ENCODE results near the gene MDM4. TPM values are rescaled to one million over a fixed set of nuclear protein-coding genes. Genes with fewer than 3 reads are reported as not detected.

Gene MDM4
- total and polyA plus RNA-seq, 4 experiments from 2014 or later: 7.7 to 237 (median 120) TPM

GRCh38 chr1:204498981-204499380, 17.2 kb upstream of the MDM4 start:
- H3K27ac Mint-ChIP-seq: peak overlapping the region in 1 of 7 donors; percentile 47
- Histone ChIP-seq H3K4me1 (ENCODE audit: insufficient read depth, low read length) (peaks cover 17% of the 10 kb centered on the region), H3K27me3 (ENCODE audit: insufficient read depth, low read length) (no peaks in the 10 kb centered on the region), H3K9me3 (ENCODE audit: control insufficient read depth in 1 of 2, low read length in 2 of 2) (no peaks in the 10 kb centered on the region), H3K36me3 (ENCODE audit: insufficient read depth, low read length) (no peaks in the 10 kb centered on the region), H3K27ac (ENCODE audit: low read depth, low read length) (no peak overlapping the region), H3K4me3 (ENCODE audit: low read length in 2 of 2) (no peak overlapping the region)
- H3K4me3 Mint-ChIP-seq: no peak overlapping the region
- DNase-seq: no peak
- peaks cover 11 to 36% (median 17%) of the 10 kb centered on the region in 4 donors for H3K4me1 Mint-ChIP-seq
- POLR2A ChIA-PET (ENCODE audit: partially characterized antibody): interaction anchor here (1.0 to 9.1 kb wide), 3 partner anchors 17 to 88 kb away, joined by 3 to 136 read pairs (median 4); partner anchors contain the start of gene MDM4
- H3K27me3 Mint-ChIP-seq: no peaks in the 10 kb centered on the region
- intact Hi-C loops (cut with micrococcal nuclease): no loop called here
- H3K36me3 Mint-ChIP-seq: peaks cover 0 to 6% of the 10 kb centered on the region in 2 donors
- no peaks in the 10 kb centered on the region for H3K9me3 Mint-ChIP-seq
- CTCF ChIA-PET (ENCODE audit: partially characterized antibody): interaction anchor here (0.9 to 21.3 kb wide), 4 partner anchors 8 to 59 kb away, joined by 3 to 1077 read pairs (median 4); no protein-coding TSS in a partner anchor

GRCh38 chr1:204499511-204500468, 16.4 kb upstream of the MDM4 start:
- intact Hi-C loops (cut with micrococcal nuclease): no loop called here

GRCh38 chr1:204502241-204502640, 14.0 kb upstream of the MDM4 start:
- Mint-ChIP-seq H3K27ac (peak overlapping the region in 1 of 7 donors; percentile 100), H3K36me3 (peaks cover 0 to 21% of the 10 kb centered on the region in 2 donors), H3K4me3 (no peak overlapping the region), H3K9me3 (peaks cover 0 to 13% (median 3%) of the 10 kb centered on the region in 8 donors), H3K27me3 (peaks cover 2 to 13% of the 10 kb centered on the region in 2 donors), H3K4me1 (peaks cover 13 to 33% (median 20%) of the 10 kb centered on the region in 4 donors)
- intact Hi-C loops (cut with micrococcal nuclease): loop anchor here (2.0 kb wide), 1 partner anchor 339 kb away; no protein-coding TSS in a partner anchor
- CTCF ChIA-PET (ENCODE audit: partially characterized antibody): interaction anchor here (1.0 to 21.3 kb wide), 15 partner anchors 8 to 340 kb away, joined by 3 to 1077 read pairs (median 6); partner anchors contain the start of genes MDM4 and PIK3C2B
- H3K4me3 ChIP-seq (ENCODE audit: low read length in 2 of 2): no peak overlapping the region
- H3K27me3 ChIP-seq (ENCODE audit: insufficient read depth, low read length): no peaks in the 10 kb centered on the region
- no peaks in the 10 kb centered on the region for H3K9me3 ChIP-seq (ENCODE audit: control insufficient read depth in 1 of 2, low read length in 2 of 2)
- H3K36me3 ChIP-seq (ENCODE audit: insufficient read depth, low read length): no peaks in the 10 kb centered on the region
- POLR2A ChIA-PET (ENCODE audit: partially characterized antibody): interaction anchor here (1.3 to 2.5 kb wide), 6 partner anchors 8 to 94 kb away, joined by 3 to 26 read pairs (median 10); partner anchors contain the start of genes MDM4 and PIK3C2B
- no peak for DNase-seq
- no peak overlapping the region for H3K27ac ChIP-seq (ENCODE audit: low read depth, low read length)
- peaks cover 11% of the 10 kb centered on the region for H3K4me1 ChIP-seq (ENCODE audit: insufficient read depth, low read length)

More at GRCh38 chr1:204499511-204500468, 16.4 kb upstream of the MDM4 start:
- H3K4me1 Mint-ChIP-seq: peaks cover 12 to 30% (median 19%) of the 10 kb centered on the region in 4 donors
- H3K27me3 Mint-ChIP-seq: no peaks in the 10 kb centered on the region
- no peaks in the 10 kb centered on the region for H3K9me3 Mint-ChIP-seq
- Histone ChIP-seq H3K27me3 (ENCODE audit: insufficient read depth, low read length) (no peaks in the 10 kb centered on the region), H3K27ac (ENCODE audit: low read depth, low read length) (no peak overlapping the region), H3K36me3 (ENCODE audit: insufficient read depth, low read length) (no peaks in the 10 kb centered on the region), H3K4me3 (ENCODE audit: low read length in 2 of 2) (no peak overlapping the region), H3K9me3 (ENCODE audit: control insufficient read depth in 1 of 2, low read length in 2 of 2) (no peaks in the 10 kb centered on the region), H3K4me1 (ENCODE audit: insufficient read depth, low read length) (peaks cover 17% of the 10 kb centered on the region)
- ChIA-PET CTCF (ENCODE audit: partially characterized antibody) (interaction anchor here (1.2 to 21.3 kb wide), 7 partner anchors 8 to 101 kb away, joined by 3 to 1077 read pairs (median 4); no protein-coding TSS in a partner anchor), POLR2A (ENCODE audit: partially characterized antibody) (interaction anchor here (1.0 to 9.1 kb wide), 4 partner anchors 16 to 89 kb away, joined by 3 to 136 read pairs (median 5); partner anchors contain the start of gene MDM4)
- no peak overlapping the region for H3K4me3 Mint-ChIP-seq
- peaks cover 0 to 5% of the 10 kb centered on the region in 2 donors for H3K36me3 Mint-ChIP-seq
- no peak for DNase-seq
- no peak overlapping the region for H3K27ac Mint-ChIP-seq

GRCh38 chr1:204503122-204503912, 12.9 kb upstream of the MDM4 start:
- no peaks in the 10 kb centered on the region for H3K9me3 ChIP-seq (ENCODE audit: control insufficient read depth in 1 of 2, low read length in 2 of 2)
- no peaks in the 10 kb centered on the region for H3K36me3 ChIP-seq (ENCODE audit: insufficient read depth, low read length)
- ChIA-PET POLR2A (ENCODE audit: partially characterized antibody) (interaction anchor here (0.9 to 2.5 kb wide), 9 partner anchors 9 to 95 kb away, joined by 3 to 26 read pairs (median 6); partner anchors contain the start of genes MDM4 and PIK3C2B), CTCF (ENCODE audit: partially characterized antibody) (interaction anchor here (0.6 to 21.3 kb wide), 24 partner anchors 9 to 308 kb away, joined by 3 to 1077 read pairs (median 5); partner anchors contain the start of genes MDM4 and PIK3C2B)
- peaks cover 0 to 13% (median 3%) of the 10 kb centered on the region in 8 donors for H3K9me3 Mint-ChIP-seq
- H3K4me3 Mint-ChIP-seq: peak overlapping the region in 6 of 8 donors; percentile 14 to 79 (median 32)
- H3K36me3 Mint-ChIP-seq: peaks cover 0 to 22% of the 10 kb centered on the region in 2 donors
- intact Hi-C loops (cut with micrococcal nuclease): loop anchor here (1.0 to 2.0 kb wide), 4 partner anchors 9 to 341 kb away; partner anchors contain the start of gene PIK3C2B
- no peak overlapping the region for H3K4me3 ChIP-seq (ENCODE audit: low read length in 2 of 2)
- peaks cover 2 to 13% of the 10 kb centered on the region in 2 donors for H3K27me3 Mint-ChIP-seq
- DNase-seq: peak in 4 of 5 donors; percentile 73 to 77 (median 76)
- peaks cover 19% of the 10 kb centered on the region for H3K4me1 ChIP-seq (ENCODE audit: insufficient read depth, low read length)
- no peaks in the 10 kb centered on the region for H3K27me3 ChIP-seq (ENCODE audit: insufficient read depth, low read length)
- no peak overlapping the region for H3K27ac ChIP-seq (ENCODE audit: low read depth, low read length)
- H3K27ac Mint-ChIP-seq: peak overlapping the region; percentile 33 to 100 (median 76)
- peaks cover 18 to 37% (median 27%) of the 10 kb centered on the region in 4 donors for H3K4me1 Mint-ChIP-seq

GRCh38 chr1:204503913-204504519, 12.2 kb upstream of the MDM4 start:
- H3K4me1 Mint-ChIP-seq: peaks cover 18 to 37% (median 26%) of the 10 kb centered on the region in 4 donors
- peaks cover 0 to 22% of the 10 kb centered on the region in 2 donors for H3K36me3 Mint-ChIP-seq
- H3K36me3 ChIP-seq (ENCODE audit: insufficient read depth, low read length): no peaks in the 10 kb centered on the region
- no peak for DNase-seq
- CTCF ChIA-PET (ENCODE audit: partially characterized antibody): interaction anchor here (0.7 to 21.3 kb wide), 21 partner anchors 9 to 303 kb away, joined by 3 to 1077 read pairs (median 6); partner anchors contain the start of genes MDM4 and PIK3C2B
- H3K27ac ChIP-seq (ENCODE audit: low read depth, low read length): no peak overlapping the region
- no peaks in the 10 kb centered on the region for H3K9me3 ChIP-seq (ENCODE audit: control insufficient read depth in 1 of 2, low read length in 2 of 2)
- H3K27me3 ChIP-seq (ENCODE audit: insufficient read depth, low read length): no peaks in the 10 kb centered on the region
- intact Hi-C loops (cut with micrococcal nuclease): loop anchor here (1.0 to 2.0 kb wide), 4 partner anchors 10 to 341 kb away; partner anchors contain the start of gene PIK3C2B
- POLR2A ChIA-PET (ENCODE audit: partially characterized antibody): interaction anchor here (1.0 to 5.4 kb wide), 6 partner anchors 9 to 73 kb away, joined by 3 to 208 read pairs (median 18); partner anchors contain the start of gene MDM4
- peak overlapping the region in 4 of 7 donors; percentile 4 to 100 (median 80) for H3K27ac Mint-ChIP-seq
- H3K9me3 Mint-ChIP-seq: peaks cover 0 to 13% (median 3%) of the 10 kb centered on the region in 8 donors
- H3K4me1 ChIP-seq (ENCODE audit: insufficient read depth, low read length): peaks cover 19% of the 10 kb centered on the region
- peaks cover 2 to 13% of the 10 kb centered on the region in 2 donors for H3K27me3 Mint-ChIP-seq
- H3K4me3 Mint-ChIP-seq: no peak overlapping the region
- H3K4me3 ChIP-seq (ENCODE audit: low read length in 2 of 2): no peak overlapping the region
